VCaP (cell line): ENCODE results near the gene KLC4.

ENCODE experiments used
- H3K27ac ChIP-seq: fragments of 450-650 bp; 2 replicates; pipeline ENCODE4 v1.5.1; 2017
- TF ChIP-seq, protein P1 (sequence below): fragments of 450-650 bp; conservative IDR thresholded peaks from 2 replicates; pipeline ENCODE4 v1.5.1; 2017; ENCODE audit warnings: mild to moderate bottlenecking, moderate library complexity

Gene KLC4

DNA sequence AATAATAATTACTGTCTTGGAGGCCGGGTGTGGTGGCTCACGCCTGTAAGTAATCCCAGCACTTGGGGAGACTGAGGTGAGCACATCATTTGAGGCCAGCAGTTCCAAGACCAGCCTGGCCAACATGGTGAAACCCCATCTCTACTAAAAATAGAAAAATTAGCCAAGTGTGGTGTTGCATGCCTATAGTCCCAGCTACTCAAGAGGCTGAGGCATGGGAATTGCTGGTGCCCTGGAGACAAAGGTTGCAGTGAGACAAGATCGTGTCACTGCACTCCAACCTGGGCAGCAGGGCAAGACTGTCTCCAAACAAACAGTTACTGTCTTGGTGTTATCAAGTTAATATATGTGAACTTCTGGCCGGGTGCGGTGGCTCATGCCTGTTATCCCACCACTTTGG lies 33.1 kb upstream of the KLC4 start:
- H3K27ac ChIP-seq: no peak overlapping the region
- TF ChIP-seq, protein P1, sequence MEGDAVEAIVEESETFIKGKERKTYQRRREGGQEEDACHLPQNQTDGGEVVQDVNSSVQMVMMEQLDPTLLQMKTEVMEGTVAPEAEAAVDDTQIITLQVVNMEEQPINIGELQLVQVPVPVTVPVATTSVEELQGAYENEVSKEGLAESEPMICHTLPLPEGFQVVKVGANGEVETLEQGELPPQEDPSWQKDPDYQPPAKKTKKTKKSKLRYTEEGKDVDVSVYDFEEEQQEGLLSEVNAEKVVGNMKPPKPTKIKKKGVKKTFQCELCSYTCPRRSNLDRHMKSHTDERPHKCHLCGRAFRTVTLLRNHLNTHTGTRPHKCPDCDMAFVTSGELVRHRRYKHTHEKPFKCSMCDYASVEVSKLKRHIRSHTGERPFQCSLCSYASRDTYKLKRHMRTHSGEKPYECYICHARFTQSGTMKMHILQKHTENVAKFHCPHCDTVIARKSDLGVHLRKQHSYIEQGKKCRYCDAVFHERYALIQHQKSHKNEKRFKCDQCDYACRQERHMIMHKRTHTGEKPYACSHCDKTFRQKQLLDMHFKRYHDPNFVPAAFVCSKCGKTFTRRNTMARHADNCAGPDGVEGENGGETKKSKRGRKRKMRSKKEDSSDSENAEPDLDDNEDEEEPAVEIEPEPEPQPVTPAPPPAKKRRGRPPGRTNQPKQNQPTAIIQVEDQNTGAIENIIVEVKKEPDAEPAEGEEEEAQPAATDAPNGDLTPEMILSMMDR: no peak

DNA sequence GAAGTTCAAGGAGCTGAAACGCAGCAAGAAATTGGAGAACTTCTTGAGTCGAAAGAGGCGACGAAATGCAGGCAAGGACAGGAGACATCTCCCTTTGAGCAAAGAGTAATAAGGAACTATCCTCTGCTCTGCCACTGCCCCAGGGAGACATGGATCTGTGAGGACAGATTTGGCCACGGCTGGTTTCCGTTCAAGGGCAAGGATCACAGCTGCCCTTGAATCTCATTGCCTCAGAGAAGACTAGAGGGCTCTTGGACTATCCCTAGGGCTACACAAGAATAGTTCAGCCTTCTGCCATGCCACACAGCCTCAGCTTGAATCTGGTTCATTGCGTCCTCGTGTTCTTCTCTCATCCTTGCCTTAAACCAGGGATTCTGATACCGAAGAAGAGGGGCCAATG lies 30.3 kb upstream of the KLC4 start:
- TF ChIP-seq, protein P1: no peak
- no peak overlapping the region for H3K27ac ChIP-seq

DNA sequence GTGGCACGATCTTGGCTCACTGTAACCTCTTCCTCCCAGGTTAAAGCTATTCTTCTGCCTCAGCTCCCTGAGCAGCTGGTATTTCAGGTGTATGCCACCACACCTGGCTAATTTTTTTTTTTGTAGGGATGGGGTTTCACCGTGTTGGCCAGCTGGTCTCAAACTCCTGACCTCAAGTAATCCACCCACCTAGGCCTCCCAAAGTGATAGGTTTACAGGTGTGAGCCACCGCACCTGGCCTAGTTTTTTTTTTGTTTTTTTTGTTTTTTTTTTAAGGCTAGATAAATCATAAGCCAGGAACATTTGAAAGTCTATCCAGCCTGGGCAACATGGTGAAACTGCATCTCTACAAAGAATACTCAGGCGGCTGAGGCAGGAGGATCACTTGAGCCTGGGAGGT lies 27.1 kb upstream of the KLC4 start:
- TF ChIP-seq, protein P1: no peak
- no peak overlapping the region for H3K27ac ChIP-seq

DNA sequence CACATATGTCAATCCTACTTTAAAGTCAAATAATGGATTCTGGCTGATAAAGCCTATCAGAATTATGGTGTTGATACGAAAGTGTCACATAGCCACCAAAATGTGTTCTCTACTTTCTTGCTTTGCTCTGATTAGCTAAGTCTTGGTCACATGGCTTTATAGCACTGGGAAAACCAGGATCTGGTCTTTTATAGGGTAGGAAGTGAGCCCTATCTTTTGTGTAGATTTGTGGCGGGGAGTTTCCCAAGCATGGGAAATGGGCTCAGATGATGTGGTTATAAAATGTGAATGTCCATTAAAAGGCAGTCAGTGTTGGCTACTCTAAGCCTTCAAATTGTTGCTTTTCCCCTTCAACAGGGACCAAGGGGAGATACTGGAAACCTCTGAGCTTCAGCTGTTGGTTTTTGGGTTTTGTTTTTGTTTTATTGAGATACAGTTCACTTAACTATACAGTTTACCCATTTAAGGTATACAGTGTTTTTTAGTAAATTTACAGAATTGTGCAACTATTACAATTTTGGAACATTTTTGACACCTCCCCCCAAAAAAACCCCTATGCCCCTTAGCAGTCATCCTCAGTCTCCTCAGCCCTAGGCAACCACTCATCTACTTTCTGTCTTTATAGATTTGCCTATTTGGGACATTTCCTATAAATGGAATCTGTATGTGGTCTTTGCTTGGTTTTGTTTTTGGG lies 25.8 kb upstream of the KLC4 start:
- H3K27ac ChIP-seq: no peak overlapping the region
- TF ChIP-seq, protein P1: no peak

DNA sequence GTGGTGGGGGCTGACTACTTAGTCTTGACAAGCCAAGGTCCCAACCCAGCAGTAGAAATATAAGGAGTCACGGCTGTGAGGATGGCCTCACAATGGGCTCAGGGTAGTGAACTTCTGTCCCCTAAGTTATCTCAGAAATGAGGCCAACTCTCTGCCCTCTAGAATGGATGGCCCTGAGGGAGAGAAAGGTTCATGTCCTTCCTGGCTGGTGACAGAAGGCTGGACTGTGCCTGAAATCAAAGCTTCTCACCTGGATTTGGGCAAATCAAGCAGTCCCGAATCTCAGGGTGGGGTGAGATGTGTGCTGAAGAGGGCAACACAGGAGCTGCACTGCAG lies 25.3 kb upstream of the KLC4 start:
- no peak overlapping the region for H3K27ac ChIP-seq
- TF ChIP-seq, protein P1: no peak

DNA sequence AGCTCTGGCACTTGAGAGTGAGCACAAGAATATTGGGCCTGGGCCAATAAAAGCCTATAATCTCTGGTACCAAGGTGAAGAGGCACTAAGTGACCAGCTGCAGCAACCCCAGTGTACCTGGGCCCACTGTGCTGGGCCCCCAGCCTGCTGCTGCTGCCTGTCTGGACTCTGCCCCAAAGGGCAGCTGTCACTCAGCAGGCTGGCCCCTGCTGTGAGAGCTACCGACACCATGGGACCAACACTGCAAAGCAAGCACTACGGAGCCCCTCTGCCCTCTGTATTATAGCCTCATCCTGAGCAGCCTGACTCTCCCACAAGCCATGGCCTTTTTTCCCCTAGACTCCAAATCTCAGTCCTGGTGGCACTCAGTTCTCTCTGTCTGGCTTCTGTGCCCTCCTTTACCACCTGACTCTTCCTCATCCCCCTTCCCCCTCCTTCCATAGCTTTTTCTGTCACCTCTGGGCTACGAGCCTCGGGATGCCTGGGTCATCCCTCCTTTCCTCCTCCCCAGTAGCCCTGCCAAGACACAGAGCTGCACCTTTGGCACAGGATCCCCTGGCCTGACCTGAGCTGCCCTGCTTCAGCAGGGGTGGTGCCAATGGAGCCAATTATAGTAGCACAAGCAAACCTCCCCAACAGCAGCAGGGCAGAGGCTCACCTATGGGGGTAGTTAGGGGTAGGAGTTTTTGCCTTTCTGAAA lies 23.8 kb upstream of the KLC4 start:
- no peak overlapping the region for H3K27ac ChIP-seq
- TF ChIP-seq, protein P1: no peak

DNA sequence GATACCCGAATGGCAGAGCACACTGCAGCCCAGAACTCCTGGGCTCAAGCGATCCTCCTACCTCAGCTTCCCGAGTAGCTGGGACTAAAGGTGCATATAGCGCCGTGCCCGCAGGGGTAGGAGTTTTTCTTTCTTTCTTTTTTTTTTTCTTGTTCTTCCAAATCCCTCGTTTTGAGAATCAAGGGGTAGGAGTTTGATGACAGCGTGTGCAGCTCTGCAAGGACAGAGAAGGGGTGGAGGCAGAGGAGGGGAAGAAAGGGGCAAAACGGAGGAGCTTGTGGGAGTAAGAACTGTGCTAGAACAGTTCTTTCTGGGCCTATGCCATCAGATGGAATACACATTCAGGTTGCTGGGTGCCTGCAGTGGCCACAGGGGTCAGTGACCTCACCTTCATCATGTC lies 22.7 kb upstream of the KLC4 start:
- H3K27ac ChIP-seq: no peak overlapping the region
- TF ChIP-seq, protein P1: no peak
